ENCODE results near the gene ZBTB20.

- TF ChIP-seq CTCF (IDR thresholded peaks at IDR 0.05) (no peak), POLR2A (IDR thresholded peaks at IDR 0.05) (no peak)
These were observed 78.3 kb downstream of the ZBTB20 start for GRCh38 chr3:115068799-115069198.

Measured in thyroid gland (tissue), 4 donors.